ENCODE results near the gene CPT1C.

DNA sequence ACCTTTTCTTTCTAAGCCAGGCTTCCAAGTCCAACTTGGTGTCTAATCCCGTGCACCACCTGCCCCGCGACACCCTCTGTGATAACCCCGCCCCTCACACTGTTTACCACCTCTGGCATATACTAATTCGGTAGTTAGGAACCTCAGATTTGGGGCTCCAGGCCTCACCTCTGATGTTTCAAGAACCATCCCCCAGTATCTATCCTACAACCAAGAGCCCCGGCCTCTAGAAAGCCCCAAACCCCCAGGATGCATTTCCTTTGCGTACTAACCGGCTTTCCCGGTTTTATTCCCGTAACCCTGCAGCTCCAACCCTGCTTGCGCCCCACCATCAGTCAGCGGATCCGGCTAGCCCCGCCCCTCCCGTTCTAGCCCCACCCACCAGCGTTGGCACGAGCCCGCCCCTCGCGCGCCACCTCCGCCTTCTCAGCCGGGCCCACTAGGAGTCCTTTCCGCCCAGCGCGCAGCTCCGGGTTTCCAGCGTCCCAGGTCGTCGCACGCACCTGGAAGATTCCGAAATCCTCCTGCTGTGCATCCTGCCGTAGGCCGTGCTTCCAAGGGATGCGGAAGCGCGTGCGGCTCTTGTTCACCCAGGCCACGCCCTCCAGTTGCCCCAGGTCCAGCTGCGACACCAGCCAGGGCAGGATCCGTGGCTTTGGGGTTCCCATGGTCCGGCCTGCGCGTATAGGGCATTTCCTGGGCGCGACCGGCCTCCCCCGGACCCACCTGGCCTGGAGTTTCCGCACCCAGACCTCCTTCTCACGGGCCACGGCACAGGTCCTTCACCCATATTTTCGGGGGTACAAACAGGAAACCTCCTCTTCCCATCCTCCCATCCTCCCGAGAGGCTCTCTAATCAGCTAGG, 26.5 kb upstream of the CPT1C start:
- TF ChIP-seq CTCF (IDR thresholded peaks at IDR 0.05) (peak in 4 of 5 experiments; percentile 33 to 68 (median 48)), POLR2AphosphoS5 (IDR thresholded peaks at IDR 0.05) (peak; percentile 89 to 92 (median 91)), EP300 (IDR thresholded peaks at IDR 0.05; ENCODE audit: low read depth) (no peak), POLR2A (IDR thresholded peaks at IDR 0.05) (peak; percentile 73)
